ENCODE data around the gene NCLN. TPM values are rescaled to one million over a fixed set of nuclear protein-coding genes. Genes with fewer than 3 reads are reported as not detected.

NCLN gene, protein sequence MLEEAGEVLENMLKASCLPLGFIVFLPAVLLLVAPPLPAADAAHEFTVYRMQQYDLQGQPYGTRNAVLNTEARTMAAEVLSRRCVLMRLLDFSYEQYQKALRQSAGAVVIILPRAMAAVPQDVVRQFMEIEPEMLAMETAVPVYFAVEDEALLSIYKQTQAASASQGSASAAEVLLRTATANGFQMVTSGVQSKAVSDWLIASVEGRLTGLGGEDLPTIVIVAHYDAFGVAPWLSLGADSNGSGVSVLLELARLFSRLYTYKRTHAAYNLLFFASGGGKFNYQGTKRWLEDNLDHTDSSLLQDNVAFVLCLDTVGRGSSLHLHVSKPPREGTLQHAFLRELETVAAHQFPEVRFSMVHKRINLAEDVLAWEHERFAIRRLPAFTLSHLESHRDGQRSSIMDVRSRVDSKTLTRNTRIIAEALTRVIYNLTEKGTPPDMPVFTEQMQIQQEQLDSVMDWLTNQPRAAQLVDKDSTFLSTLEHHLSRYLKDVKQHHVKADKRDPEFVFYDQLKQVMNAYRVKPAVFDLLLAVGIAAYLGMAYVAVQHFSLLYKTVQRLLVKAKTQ
- total RNA-seq (2014; rRNA removed; shearing (Covaris generic)) = 143 and 148 TPM in 2 replicates

DNA sequence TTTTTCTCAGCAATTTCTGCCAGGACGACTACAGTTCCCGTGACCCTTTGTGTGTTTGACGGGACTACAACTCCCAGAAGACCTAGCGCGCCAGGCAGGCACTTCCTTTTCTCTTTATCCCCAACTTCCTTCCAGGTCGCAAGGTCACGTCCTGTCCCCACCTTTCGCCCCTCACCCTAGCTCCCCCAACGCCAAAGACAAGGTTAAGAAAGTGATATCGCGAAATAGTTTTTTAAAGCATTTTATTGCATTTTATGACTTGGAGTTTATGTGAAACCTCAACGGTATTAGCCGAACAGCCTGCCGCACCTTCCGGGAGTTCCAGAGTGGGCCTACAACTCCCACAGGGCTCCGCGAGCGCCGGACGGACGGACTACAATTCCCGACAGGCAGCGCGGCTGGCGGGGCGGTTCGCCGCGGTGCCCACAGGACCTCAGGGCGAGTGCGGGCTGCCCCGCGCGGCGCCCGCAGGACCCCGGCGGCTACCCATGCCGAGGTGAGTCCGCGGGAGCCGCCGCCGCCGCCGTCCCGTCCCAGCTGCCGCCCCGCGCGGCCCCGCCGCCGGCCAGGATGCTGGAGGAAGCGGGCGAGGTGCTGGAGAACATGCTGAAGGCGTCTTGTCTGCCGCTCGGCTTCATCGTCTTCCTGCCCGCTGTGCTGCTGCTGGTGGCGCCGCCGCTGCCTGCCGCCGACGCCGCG, at the start of gene NCLN:
Gene NCLN (plus strand): TSS at position 470 of the 699 bp plus-strand sequence. CDS start 101 bp downstream, at position 571.
- peaks cover 47% of the 10 kb centered on the region for H3K36me3 ChIP-seq
- H3K4me3 ChIP-seq = peak within 1 kb of the TSS; percentile 98
- peaks cover 42% of the 10 kb centered on the region for H3K4me1 ChIP-seq (replicated peaks)
- peak; percentile 95 to 99 for DNase-seq (ENCODE audit: low read depth in 1 of 2, low spot score in 2 of 2)
- H3K9me3 ChIP-seq (replicated peaks) = no peaks in the 10 kb centered on the region
- H3K27me3 ChIP-seq (replicated peaks) = no peaks in the 10 kb centered on the region
- peak within 1 kb of the TSS; percentile 45 for H3K27ac ChIP-seq

DNA sequence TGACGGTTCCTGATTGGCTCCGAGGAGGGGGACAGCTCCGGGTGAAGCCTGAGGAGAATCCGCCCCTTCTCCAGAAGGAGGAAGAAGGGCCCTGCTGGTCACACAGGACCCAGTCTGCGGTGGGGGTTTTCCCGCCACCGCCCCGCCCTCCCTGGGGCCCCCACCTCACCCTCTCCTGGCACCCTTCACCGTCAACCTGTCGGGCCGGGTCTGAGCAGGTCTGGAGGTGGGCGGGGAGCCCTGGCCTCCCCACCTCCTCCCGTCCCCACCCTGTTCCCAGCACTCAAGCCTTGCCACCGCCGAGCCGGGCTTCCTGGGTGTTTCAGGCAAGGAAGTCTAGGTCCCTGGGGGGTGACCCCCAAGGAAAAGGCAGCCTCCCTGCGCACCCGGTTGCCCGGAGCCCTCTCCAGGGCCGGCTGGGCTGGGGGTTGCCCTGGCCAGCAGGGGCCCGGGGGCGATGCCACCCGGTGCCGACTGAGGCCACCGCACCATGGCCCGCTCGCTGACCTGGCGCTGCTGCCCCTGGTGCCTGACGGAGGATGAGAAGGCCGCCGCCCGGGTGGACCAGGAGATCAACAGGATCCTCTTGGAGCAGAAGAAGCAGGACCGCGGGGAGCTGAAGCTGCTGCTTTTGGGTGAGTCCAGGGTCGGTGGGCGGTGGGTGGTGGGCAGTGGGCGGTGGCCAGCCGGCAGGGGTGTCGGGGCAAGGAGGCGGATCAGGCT, 49.6 kb upstream of the NCLN start, which contains the start of gene GNA15:
Gene GNA15 (plus strand): TSS at position 73 of the 723 bp plus-strand sequence. CDS start 418 bp downstream, at position 491.
- Histone ChIP-seq H3K4me1 (replicated peaks) (peaks cover 20% of the 10 kb centered on the region), H3K27ac (no peak within 1 kb of the TSS), H3K36me3 (no peaks in the 10 kb centered on the region), H3K27me3 (replicated peaks) (no peaks in the 10 kb centered on the region), H3K9me3 (replicated peaks) (no peaks in the 10 kb centered on the region; the same call in 1 of the 2 replicates), H3K4me3 (no peak within 1 kb of the TSS)
- DNase-seq (ENCODE audit: low read depth in 1 of 2, low spot score in 2 of 2) = no peak

DNA sequence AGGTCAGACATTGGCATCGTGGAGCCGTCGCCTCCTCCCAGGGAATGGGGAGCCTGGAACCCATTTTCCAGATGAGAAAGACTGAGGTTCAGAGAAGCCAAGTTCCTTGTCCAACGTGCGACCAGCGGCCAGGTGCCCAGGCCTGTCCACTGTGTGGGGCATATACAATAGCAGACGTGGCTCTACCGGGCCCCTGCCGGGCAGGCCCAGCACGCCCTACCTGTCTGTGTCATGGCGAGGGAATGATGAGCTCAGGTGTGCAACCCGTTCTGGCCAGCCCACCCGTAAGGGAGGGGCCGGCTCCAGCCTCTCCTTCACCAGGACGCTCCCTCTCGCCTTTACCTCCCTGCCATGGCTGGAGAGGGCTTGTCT, 49.1 kb upstream of the NCLN start:
- no peaks in the 10 kb centered on the region for H3K36me3 ChIP-seq
- H3K4me1 ChIP-seq (replicated peaks) = peaks cover 24% of the 10 kb centered on the region
- H3K9me3 ChIP-seq (replicated peaks) = no peaks in the 10 kb centered on the region; the same call in 1 of the 2 replicates
- H3K27ac ChIP-seq = no peak overlapping the region
- H3K4me3 ChIP-seq = no peak overlapping the region
- no peaks in the 10 kb centered on the region for H3K27me3 ChIP-seq (replicated peaks)
- no peak for DNase-seq (ENCODE audit: low read depth in 1 of 2, low spot score in 2 of 2)

DNA sequence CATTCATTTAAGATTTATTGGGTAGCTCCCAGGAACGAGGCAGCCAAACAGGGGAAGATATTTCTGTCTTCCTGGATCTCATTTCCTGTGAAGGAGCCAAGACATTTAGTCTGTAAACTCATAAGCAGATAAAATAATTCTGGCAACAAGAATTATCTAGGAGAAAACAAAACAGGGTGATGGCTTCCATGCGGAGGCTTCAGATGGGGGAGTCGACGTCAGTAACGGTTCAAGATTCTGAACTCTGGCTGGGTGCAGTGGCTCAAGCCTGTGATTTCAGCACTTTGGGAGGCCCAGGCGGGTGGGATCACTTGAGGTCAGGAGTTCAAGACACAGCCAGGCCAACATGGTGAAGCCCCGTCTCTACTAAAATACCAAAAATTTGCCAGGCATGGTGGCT, 48.6 kb upstream of the NCLN start:
- no peak overlapping the region for H3K27ac ChIP-seq
- H3K27me3 ChIP-seq (replicated peaks) = no peaks in the 10 kb centered on the region
- H3K9me3 ChIP-seq (replicated peaks) = no peaks in the 10 kb centered on the region; the same call in 1 of the 2 replicates
- DNase-seq (ENCODE audit: low read depth in 1 of 2, low spot score in 2 of 2) = no peak
- no peak overlapping the region for H3K4me3 ChIP-seq
- peaks cover 29% of the 10 kb centered on the region for H3K4me1 ChIP-seq (replicated peaks)
- no peaks in the 10 kb centered on the region for H3K36me3 ChIP-seq

DNA sequence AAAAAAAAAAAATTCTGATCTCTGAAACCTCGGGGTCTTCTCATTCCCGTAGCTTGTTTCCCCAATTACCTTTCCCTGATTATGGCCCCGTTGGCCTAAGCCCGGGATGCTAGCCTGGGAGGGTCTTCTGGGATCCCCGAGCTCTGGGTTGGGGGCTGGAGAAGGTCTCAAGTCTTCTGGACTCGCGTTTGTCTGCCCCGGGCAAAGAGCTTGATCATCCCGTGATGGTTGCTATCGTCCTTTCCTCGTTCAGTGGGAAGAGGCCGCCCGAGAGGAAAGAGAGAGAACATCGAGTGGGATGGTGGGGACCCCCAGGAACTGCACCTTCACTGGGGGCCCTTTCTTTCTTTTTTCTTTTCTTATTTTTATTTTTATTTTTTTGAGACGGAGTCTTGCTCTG, 47.5 kb upstream of the NCLN start:
- H3K36me3 ChIP-seq = no peaks in the 10 kb centered on the region
- peaks cover 31% of the 10 kb centered on the region for H3K4me1 ChIP-seq (replicated peaks)
- DNase-seq (ENCODE audit: low read depth in 1 of 2, low spot score in 2 of 2) = no peak
- no peak overlapping the region for H3K4me3 ChIP-seq
- H3K9me3 ChIP-seq (replicated peaks) = no peaks in the 10 kb centered on the region; the same call in 1 of the 2 replicates
- H3K27ac ChIP-seq = no peak overlapping the region
- no peaks in the 10 kb centered on the region for H3K27me3 ChIP-seq (replicated peaks)

DNA sequence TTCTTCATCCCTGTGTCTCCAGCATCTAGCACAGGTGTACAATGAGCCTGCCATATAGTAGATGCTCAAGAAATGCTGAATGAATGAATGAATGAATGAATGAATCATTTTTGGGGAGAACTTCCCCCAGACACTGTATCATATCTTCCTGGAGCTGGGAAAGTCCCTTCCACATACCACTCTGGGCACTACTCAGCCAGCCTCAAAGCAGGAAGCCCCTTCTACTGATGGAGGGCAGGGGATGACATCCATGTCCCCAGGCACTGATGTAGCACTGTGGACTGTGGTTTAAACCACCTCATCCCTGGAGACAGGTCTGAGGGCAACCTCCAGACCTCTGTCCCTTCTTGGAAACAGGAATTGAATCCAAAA, 45.1 kb upstream of the NCLN start:
- Histone ChIP-seq H3K9me3 (replicated peaks) (no peaks in the 10 kb centered on the region; the same call in 1 of the 2 replicates), H3K4me3 (no peak overlapping the region), H3K27me3 (replicated peaks) (no peaks in the 10 kb centered on the region), H3K4me1 (replicated peaks) (peaks cover 25% of the 10 kb centered on the region), H3K27ac (peak overlapping the region; percentile 96), H3K36me3 (no peaks in the 10 kb centered on the region)
- no peak for DNase-seq (ENCODE audit: low read depth in 1 of 2, low spot score in 2 of 2)

DNA sequence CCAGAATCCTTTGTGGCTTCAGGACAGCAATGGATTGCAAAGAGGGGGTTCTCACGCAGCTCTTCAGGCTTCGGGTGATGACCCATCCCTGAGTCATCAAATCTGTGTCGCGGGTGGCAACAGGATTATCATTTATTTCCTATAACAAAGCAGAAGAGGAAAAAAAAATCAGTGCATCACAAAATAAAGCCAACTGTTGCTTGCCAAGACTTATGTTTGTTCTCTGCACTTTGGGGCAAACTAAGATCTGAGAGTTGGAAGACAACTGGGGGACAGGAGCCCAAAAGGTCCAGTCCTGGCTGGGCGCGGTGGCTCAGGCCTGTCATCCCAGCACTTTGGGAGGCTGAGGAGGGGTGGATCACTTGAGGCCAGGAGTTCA, 43.4 kb upstream of the NCLN start:
- Histone ChIP-seq H3K27ac (peak overlapping the region; percentile 96), H3K36me3 (no peaks in the 10 kb centered on the region), H3K9me3 (replicated peaks) (no peaks in the 10 kb centered on the region; the same call in 1 of the 2 replicates), H3K4me3 (no peak overlapping the region), H3K27me3 (replicated peaks) (no peaks in the 10 kb centered on the region), H3K4me1 (replicated peaks) (peaks cover 25% of the 10 kb centered on the region)
- DNase-seq (ENCODE audit: low read depth in 1 of 2, low spot score in 2 of 2) = peak; percentile 87 to 93

DNA sequence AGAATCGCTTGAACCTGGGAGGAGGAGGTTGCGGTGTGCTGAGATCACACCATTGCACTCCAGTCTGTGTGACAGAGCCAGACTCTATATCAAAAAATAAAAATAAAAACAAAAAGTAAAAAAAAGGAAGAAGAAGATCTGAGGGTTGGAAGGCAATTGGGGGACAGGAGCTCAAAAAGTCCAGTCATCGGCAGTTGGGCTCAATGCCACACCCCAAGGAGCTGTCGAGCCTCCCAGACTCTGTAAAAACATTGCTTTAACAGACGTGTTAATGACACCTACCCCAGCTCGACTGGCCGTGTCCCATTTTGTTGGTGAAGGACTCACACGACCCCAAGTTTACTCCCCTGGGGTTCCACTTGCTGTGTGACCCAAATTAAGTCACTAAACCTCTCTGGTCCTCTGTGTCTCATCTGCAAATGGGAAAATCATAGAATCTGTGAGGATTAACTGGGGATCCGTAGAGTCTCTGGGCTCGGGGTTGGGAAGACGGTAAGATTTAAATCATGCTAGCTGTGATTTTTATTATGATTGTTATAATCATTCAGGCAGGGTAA, 42.9 kb upstream of the NCLN start:
- Histone ChIP-seq H3K9me3 (replicated peaks) (no peaks in the 10 kb centered on the region; the same call in 1 of the 2 replicates), H3K27ac (peak overlapping the region; percentile 96), H3K4me1 (replicated peaks) (peaks cover 26% of the 10 kb centered on the region), H3K4me3 (no peak overlapping the region), H3K27me3 (replicated peaks) (no peaks in the 10 kb centered on the region), H3K36me3 (no peaks in the 10 kb centered on the region)
- no peak for DNase-seq (ENCODE audit: low read depth in 1 of 2, low spot score in 2 of 2)

DNA sequence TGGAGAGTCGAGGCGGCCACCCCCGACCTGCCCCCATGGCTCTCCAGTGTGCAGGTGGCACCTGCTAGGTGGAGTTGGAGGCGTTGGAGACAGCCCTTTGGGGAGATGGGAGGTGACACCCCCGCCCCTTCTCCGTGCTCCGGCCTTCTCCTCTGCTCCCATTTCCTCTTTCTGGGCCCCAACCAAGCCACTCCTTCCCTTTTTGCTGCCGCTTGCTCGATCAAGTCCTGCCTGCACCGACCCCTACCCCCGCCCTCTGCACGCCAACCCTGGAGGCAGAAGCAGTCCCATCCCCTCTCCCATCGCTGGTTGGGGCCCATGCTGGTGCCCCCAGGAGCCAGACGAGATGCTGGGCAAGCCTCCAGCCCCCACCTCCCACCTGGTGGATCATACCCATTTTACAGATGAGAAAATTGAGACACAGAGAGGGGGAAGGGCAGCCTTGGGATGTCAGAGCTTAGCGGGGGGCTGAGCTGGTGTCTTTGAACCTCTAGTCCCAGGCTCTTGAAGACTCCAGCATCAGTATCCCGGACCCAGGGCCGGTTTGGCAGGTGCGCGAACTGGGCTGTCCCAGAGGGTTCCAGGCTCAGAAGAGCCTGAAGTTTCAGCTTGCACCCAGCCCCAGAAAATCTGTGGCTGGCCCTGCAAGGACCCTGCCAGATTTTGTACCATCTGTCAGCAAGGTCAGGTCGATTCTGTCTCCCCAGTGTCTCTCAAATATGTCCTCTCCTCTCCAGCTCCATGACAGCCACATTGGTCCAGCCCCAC, 39.6 kb upstream of the NCLN start:
- H3K36me3 ChIP-seq = no peaks in the 10 kb centered on the region
- peaks cover 23% of the 10 kb centered on the region for H3K4me1 ChIP-seq (replicated peaks)
- no peaks in the 10 kb centered on the region for H3K9me3 ChIP-seq (replicated peaks)
- no peak for DNase-seq (ENCODE audit: low read depth in 1 of 2, low spot score in 2 of 2)
- H3K27me3 ChIP-seq (replicated peaks) = no peaks in the 10 kb centered on the region
- no peak overlapping the region for H3K4me3 ChIP-seq
- no peak overlapping the region for H3K27ac ChIP-seq

DNA sequence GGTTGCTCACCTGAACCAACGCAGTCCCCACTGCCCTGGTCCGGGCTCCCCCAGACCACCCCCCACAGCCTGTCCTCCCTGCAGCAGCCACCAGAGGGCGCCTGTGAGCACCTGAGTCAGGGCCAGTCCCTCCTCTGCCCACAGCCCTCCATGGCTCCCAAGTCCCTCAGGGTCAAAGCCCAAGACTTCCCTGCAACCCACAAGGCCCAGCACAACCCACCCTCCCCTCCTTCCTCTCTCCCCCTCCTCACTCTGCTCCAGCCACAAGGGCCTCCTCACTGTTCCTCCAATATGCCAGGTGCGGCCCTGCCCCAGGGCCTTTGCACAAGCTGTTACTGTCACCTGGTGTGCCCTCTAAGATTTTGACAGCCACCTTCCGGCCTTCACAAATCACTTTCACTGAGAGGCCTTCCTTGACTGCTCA, 39.0 kb upstream of the NCLN start:
- Histone ChIP-seq H3K36me3 (no peaks in the 10 kb centered on the region), H3K27me3 (replicated peaks) (no peaks in the 10 kb centered on the region), H3K4me3 (no peak overlapping the region), H3K27ac (no peak overlapping the region), H3K9me3 (replicated peaks) (no peaks in the 10 kb centered on the region), H3K4me1 (replicated peaks) (peaks cover 18% of the 10 kb centered on the region)
- no peak for DNase-seq (ENCODE audit: low read depth in 1 of 2, low spot score in 2 of 2)

DNA sequence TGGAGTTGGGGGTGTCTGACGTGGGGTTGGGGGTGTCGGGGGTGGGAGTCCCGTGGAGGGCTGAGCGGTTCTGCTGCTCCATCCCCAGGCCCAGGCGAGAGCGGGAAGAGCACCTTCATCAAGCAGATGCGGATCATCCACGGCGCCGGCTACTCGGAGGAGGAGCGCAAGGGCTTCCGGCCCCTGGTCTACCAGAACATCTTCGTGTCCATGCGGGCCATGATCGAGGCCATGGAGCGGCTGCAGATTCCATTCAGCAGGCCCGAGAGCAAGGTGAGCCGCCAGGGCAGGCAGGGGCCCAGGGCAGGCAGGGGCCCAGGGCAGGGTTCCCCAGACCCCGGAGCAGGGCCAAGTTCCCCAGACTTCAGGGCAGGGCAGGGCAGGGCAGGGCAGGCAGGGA, 37.2 kb upstream of the NCLN start:
- DNase-seq (ENCODE audit: low read depth in 1 of 2, low spot score in 2 of 2) = no peak
- no peak overlapping the region for H3K4me3 ChIP-seq

DNA sequence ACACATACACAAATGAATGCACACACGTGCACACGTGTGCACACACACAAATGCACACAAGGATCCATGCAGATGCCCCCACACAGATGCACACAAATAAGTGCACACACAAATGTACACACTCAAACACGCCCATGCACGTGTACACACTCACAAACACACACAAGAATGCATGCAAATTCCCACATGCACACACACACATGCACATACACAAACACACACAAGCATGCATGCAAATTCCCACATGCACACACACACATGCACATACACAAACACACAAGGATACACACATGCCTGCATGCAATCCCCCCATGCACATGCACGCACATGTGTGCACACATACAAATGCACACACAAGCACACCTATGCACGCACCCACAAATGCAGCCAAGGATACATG, 36.6 kb upstream of the NCLN start:
- 0 out of 2 replicates have a peak, but pooled peaks cover 4% of the 10 kb centered on the region for H3K4me1 ChIP-seq (replicated peaks)
- H3K36me3 ChIP-seq = 0 out of 2 replicates have a peak, but pooled peaks cover 2% of the 10 kb centered on the region
- no peak for DNase-seq (ENCODE audit: low read depth in 1 of 2, low spot score in 2 of 2)
- H3K9me3 ChIP-seq (replicated peaks) = no peaks in the 10 kb centered on the region
- no peak overlapping the region for H3K27ac ChIP-seq
- H3K27me3 ChIP-seq (replicated peaks) = no peaks in the 10 kb centered on the region
- no peak overlapping the region for H3K4me3 ChIP-seq

More for the DNA sequence above, 37.2 kb upstream of the NCLN start:
- H3K36me3 ChIP-seq = no peaks in the 10 kb centered on the region
- 0 out of 2 replicates have a peak, but pooled peaks cover 4% of the 10 kb centered on the region for H3K4me1 ChIP-seq (replicated peaks)
- no peaks in the 10 kb centered on the region for H3K9me3 ChIP-seq (replicated peaks)
- H3K27me3 ChIP-seq (replicated peaks) = no peaks in the 10 kb centered on the region
- no peak overlapping the region for H3K27ac ChIP-seq
